Measurements from ENCODE around the gene NCAN. TPM values are rescaled to one million over a fixed set of nuclear protein-coding genes. Genes with fewer than 3 reads are reported as not detected.
"Not testable (repeated sequence)": the region's sequence is repeated elsewhere in the genome, so short reads cannot be mapped to it uniquely, and the experiment has no call there.

NCAN gene
- total RNA-seq, 4 donors from 2014 or later: not detected

DNA sequence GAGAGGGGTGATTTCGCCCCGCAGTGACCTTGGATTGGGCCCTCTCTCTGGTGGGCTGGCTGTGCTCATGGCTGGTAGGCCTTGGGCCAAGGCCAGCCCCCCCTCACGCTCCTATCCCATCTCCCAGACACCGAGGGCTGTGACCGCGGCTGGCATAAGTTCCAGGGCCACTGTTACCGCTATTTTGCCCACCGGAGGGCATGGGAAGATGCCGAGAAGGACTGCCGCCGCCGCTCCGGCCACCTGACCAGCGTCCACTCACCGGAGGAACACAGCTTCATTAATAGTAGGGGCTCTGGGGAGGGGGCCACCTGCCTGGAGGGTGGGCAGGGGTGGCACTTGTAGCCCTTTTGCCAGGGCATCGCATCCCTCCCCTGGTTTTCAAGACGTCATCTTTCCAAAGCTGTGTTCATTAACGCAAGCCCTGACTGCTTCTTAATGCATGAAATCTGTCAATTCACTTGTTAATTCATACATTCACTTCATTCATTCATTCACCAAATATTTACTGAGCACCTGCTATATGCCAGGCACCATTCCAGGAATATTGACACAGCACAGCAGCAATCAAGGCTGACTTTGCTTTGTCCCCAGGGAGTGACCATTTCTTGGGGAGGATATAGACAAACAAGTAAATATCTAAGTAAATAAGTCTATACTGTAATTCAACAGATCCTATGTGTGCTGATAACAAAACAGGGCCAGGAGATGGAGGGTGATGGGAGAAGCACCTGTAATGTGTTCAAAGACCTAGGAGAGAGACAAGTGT is 26.6 kb downstream of the NCAN start:
- WGBS, 2 donors: 77 to 93% methylated on average over 6 to 13 of the region's 18 CpGs
- intact Hi-C loops (cut with DNase I): no loop called here
- peaks cover 0 to 30% (median 20%) of the 10 kb centered on the region in 3 donors for H3K9me3 ChIP-seq
- peaks cover 0 to 33% (median 0%) of the 10 kb centered on the region in 4 donors for H3K27me3 ChIP-seq
- no peak overlapping the region for H3K27ac ChIP-seq
- no peak overlapping the region for H3K4me3 ChIP-seq
- no peak for DNase-seq
- no peak for TF ChIP-seq POLR2A (IDR thresholded peaks at IDR 0.05)
- TF ChIP-seq, protein P1, sequence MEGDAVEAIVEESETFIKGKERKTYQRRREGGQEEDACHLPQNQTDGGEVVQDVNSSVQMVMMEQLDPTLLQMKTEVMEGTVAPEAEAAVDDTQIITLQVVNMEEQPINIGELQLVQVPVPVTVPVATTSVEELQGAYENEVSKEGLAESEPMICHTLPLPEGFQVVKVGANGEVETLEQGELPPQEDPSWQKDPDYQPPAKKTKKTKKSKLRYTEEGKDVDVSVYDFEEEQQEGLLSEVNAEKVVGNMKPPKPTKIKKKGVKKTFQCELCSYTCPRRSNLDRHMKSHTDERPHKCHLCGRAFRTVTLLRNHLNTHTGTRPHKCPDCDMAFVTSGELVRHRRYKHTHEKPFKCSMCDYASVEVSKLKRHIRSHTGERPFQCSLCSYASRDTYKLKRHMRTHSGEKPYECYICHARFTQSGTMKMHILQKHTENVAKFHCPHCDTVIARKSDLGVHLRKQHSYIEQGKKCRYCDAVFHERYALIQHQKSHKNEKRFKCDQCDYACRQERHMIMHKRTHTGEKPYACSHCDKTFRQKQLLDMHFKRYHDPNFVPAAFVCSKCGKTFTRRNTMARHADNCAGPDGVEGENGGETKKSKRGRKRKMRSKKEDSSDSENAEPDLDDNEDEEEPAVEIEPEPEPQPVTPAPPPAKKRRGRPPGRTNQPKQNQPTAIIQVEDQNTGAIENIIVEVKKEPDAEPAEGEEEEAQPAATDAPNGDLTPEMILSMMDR (IDR thresholded peaks at IDR 0.05): no peak
- no peaks in the 10 kb centered on the region for H3K36me3 ChIP-seq
- H3K4me1 ChIP-seq: no peaks in the 10 kb centered on the region

DNA sequence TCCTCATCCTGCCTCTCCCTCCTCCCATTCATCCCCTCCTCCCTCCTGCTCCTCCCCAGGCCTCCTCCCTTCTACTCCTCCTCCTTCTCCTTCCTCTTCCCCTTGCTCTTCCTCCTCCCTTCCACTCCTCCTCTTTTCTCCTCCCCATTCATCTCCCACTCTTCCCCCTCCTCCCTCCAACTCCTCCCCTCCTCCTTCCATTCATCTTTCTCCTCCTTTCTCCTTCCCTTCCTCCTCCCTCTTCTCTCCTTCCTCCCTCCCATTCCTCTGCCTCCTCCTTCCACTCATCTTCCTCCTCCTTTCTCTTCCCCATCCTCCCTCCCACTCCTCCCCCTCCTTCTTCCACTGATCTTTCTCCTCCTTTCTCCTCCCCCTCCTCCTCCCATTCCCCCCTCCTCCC is 27.9 kb downstream of the NCAN start:
- Histone ChIP-seq H3K27ac (no peak overlapping the region), H3K4me3 (no peak overlapping the region), H3K27me3 (peaks cover 0 to 33% (median 0%) of the 10 kb centered on the region in 4 donors), H3K4me1 (no peaks in the 10 kb centered on the region), H3K36me3 (no peaks in the 10 kb centered on the region), H3K9me3 (peaks cover 0 to 16% (median 7%) of the 10 kb centered on the region in 3 donors)
- intact Hi-C loops (cut with DNase I): no loop called here
- TF ChIP-seq, protein P1 (IDR thresholded peaks at IDR 0.05): no peak
- TF ChIP-seq POLR2A (IDR thresholded peaks at IDR 0.05): no peak
- no peak for DNase-seq

DNA sequence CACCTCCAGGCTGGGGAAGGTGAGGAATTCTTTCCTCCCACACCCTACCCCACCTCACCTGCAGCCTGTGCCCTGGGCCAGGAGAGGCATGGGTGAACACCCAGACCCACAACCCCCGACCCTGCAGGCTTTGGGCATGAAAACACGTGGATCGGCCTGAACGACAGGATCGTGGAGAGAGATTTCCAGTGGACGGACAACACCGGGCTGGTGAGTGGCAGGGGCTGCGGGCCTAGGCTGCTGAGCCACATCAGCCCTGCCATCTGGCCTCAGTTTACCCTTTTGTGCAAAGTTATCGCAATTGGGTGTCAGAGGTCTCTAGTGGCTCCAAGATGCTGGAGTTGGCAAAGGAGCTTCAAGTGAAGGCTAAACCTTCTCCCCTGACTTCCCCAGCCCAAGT is 28.7 kb downstream of the NCAN start:
- Histone ChIP-seq H3K9me3 (peaks cover 0 to 8% (median 0%) of the 10 kb centered on the region in 3 donors), H3K27ac (no peak overlapping the region), H3K4me3 (no peak overlapping the region), H3K27me3 (peaks cover 0 to 33% (median 0%) of the 10 kb centered on the region in 4 donors), H3K4me1 (no peaks in the 10 kb centered on the region), H3K36me3 (no peaks in the 10 kb centered on the region)
- no peak for TF ChIP-seq POLR2A (IDR thresholded peaks at IDR 0.05)
- TF ChIP-seq, protein P1 (IDR thresholded peaks at IDR 0.05): no peak
- intact Hi-C loops (cut with DNase I): no loop called here
- no peak for DNase-seq
- WGBS, 2 donors: 69 to 70% methylated on average over 6 to 9 of the region's 9 CpGs

DNA sequence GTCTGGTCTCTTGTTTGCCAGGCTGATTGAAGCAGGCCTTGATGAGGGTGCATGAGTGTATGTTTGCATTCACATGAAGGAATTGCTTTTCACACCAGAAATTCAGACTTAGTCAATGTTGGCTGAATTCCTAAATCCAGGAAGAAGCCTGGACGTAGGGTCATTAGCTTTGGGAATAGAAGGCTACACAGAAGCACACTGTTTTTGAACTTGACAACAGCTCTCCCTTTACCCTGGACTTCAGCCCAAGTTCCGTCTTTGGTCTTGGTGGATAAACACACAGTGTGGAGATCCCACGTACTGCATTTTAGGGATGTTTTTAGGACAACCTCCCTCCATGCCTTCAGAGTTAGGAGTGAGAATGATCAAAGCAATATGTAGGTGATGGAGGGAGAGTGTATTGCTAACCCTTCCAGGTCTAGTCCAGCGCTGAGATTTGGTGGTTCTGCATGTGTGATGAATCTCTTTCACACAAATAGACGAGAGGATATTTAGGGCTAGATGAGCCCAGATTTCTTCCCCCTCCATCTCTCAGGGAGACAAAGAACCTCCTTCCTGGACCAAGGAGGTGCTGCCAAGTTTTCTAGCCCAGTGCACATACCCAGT is 38.5 kb downstream of the NCAN start:
- WGBS, 2 donors: 46 to 61% methylated on average over 5 of the region's 5 CpGs
- TF ChIP-seq, protein P1 (IDR thresholded peaks at IDR 0.05): no peak
- TF ChIP-seq POLR2A (IDR thresholded peaks at IDR 0.05): no peak
- H3K27me3 ChIP-seq: peaks cover 0 to 60% (median 2%) of the 10 kb centered on the region in 4 donors
- H3K36me3 ChIP-seq: no peaks in the 10 kb centered on the region
- H3K4me1 ChIP-seq: no peaks in the 10 kb centered on the region
- intact Hi-C loops (cut with DNase I): no loop called here
- no peak overlapping the region for H3K4me3 ChIP-seq
- no peaks in the 10 kb centered on the region for H3K9me3 ChIP-seq
- no peak for DNase-seq
- H3K27ac ChIP-seq: no peak overlapping the region

DNA sequence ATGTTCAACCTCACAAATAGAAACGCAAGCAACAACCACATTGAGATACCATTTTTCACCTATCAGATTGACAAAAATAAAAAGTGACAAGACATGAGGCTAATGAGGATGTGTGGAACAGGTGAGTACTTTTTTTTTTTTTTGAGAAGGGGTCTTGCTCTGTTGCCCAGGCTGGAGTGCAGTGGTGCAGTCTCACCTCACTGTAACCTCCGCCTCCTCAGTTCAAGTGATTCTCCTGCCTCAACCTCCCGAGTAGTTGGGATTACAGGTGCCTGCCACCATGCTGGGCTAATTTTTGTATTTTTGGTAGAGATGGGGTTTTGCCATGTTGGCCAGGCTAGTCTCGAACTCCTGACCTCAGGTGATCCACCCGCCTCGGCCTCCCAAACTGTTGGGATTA is 41.7 kb downstream of the NCAN start:
- peaks cover 0 to 90% (median 2%) of the 10 kb centered on the region in 4 donors for H3K27me3 ChIP-seq
- H3K9me3 ChIP-seq; H3K27ac ChIP-seq; intact Hi-C loops (cut with DNase I); H3K4me1 ChIP-seq; H3K36me3 ChIP-seq; DNase-seq; H3K4me3 ChIP-seq: not testable (repeated sequence)
- WGBS, 2 donors: 84 to 98% methylated on average over 3 to 5 of the region's 6 CpGs

All from esophagus squamous epithelium (tissue), 5 donors.